K562 (cell line): ENCODE measurements around the gene TRMT1. TPM values are rescaled to one million over a fixed set of nuclear protein-coding genes. Genes with fewer than 3 reads are reported as not detected.

Experiments used
- ARNT ChIP-seq, 2 experiments: fragments of 450-650 bp; IDR thresholded peaks; 2 replicates each; pipeline ENCODE4 v1.6.1; 2016; ENCODE audit warnings: mild to moderate bottlenecking in 1 of 2
- ATF3 ChIP-seq, 2 experiments: fragments of 450-650 bp in 1 of 2; sonication (generic) in 1 of 2; formaldehyde crosslinking in 1 of 2; IDR thresholded peaks in 1 of 2; conservative IDR thresholded peaks in 1 of 2; 2 replicates each; pipeline versions ENCODE4 v1.6.1 to v1.8.1; 2016 to 2023; ENCODE audit warnings: mild to moderate bottlenecking in 2 of 2, moderate library complexity in 2 of 2, inconsistent platforms in 1 of 2, missing genetic modification reagents in 1 of 2
- CHD4 ChIP-seq: fragments of 200-600 bp; sonication (generic); IDR thresholded peaks from 3 replicates; pipeline ENCODE4 v1.6.1; 2012; ENCODE audit warnings: low read depth, mild to moderate bottlenecking, mixed read lengths, low read length, inconsistent platforms; ENCODE audit not compliant: insufficient read depth, insufficient replicate concordance, poor library complexity, severe bottlenecking
- CSDE1 ChIP-seq, 2 experiments: fragments of 450-650 bp; IDR thresholded peaks; 2 replicates each; pipeline ENCODE4 v1.6.1; 2016; ENCODE audit warnings: mild to moderate bottlenecking in 1 of 2
- CUX1 ChIP-seq: fragments of 200-800 bp; sonication (Bioruptor generic); IDR thresholded peaks from 2 replicates; pipeline ENCODE4 v1.6.1; 2016; ENCODE audit warnings: missing genetic modification characterization, missing compliant biosample characterization
- DNMT1 ChIP-seq: fragments of 450-650 bp; IDR thresholded peaks from 2 replicates; pipeline ENCODE4 v1.6.1; 2016; ENCODE audit warnings: antibody characterized with exemption, mild to moderate bottlenecking
- ELF1 ChIP-seq: fragments of 200-800 bp; sonication (Bioruptor generic); IDR thresholded peaks from 2 replicates; pipeline ENCODE4 v1.6.1; 2016; ENCODE audit warnings: missing genetic modification characterization, missing compliant biosample characterization
- ELF4 ChIP-seq: fragments of 450-650 bp; formaldehyde crosslinking; IDR thresholded peaks from 2 replicates; pipeline ENCODE4 v1.4.0; 2022; ENCODE audit warnings: missing genetic modification characterization
- KDM5B ChIP-seq: fragments of 200-600 bp; sonication (generic); IDR thresholded peaks from 2 replicates; pipeline ENCODE4 v1.6.1; 2012; ENCODE audit warnings: low read depth, mild to moderate bottlenecking, moderate library complexity, low read length, control low read depth, inconsistent platforms; ENCODE audit not compliant: insufficient replicate concordance
- MBD2 ChIP-seq: sonication (generic); IDR thresholded peaks from 2 replicates; pipeline ENCODE4 v1.6.1; 2016; ENCODE audit warnings: low read depth, borderline replicate concordance
- NBN ChIP-seq: fragments of 450-650 bp; IDR thresholded peaks from 2 replicates; pipeline ENCODE4 v1.6.1; 2016; ENCODE audit warnings: low read depth, mild to moderate bottlenecking
- PHF8 ChIP-seq: fragments of 200-600 bp; sonication (generic); IDR thresholded peaks from 2 replicates; pipeline ENCODE4 v1.6.1; 2012; ENCODE audit warnings: mixed run types, mild to moderate bottlenecking, inconsistent platforms, low read length, moderate library complexity, borderline replicate concordance
- POLR2H ChIP-seq: IDR thresholded peaks from 2 replicates; pipeline ENCODE4 v1.6.1; 2016; ENCODE audit warnings: missing genetic modification characterization, low read depth, mild to moderate bottlenecking, control low read depth, missing compliant biosample characterization, moderate library complexity
- SLC30A9 ChIP-seq: fragments of 250-450 bp; sonication (Bioruptor Pico); IDR thresholded peaks from 2 replicates; pipeline ENCODE4 v1.8.0; 2022; ENCODE audit warnings: mild to moderate bottlenecking, moderate library complexity
- SRSF9 ChIP-seq: fragments of 200-400 bp; formaldehyde crosslinking; IDR thresholded peaks from 2 replicates; pipeline ENCODE4 v1.6.1; 2017; ENCODE audit warnings: low read depth, low read length, borderline replicate concordance
- TOE1 ChIP-seq, 2 experiments: fragments of 450-650 bp in 1 of 2; sonication (generic) in 1 of 2; formaldehyde crosslinking in 1 of 2; IDR thresholded peaks; 2 replicates each; pipeline versions ENCODE4 v1.7.1 to v1.8.0; 2016 to 2022; ENCODE audit warnings: borderline replicate concordance in 2 of 2, mild to moderate bottlenecking in 2 of 2, antibody characterized with exemption in 1 of 2, inconsistent platforms in 1 of 2, low read depth in 1 of 2, missing genetic modification reagents in 1 of 2, moderate library complexity in 1 of 2
- ZBTB17 ChIP-seq: fragments of 450-650 bp; formaldehyde crosslinking; IDR thresholded peaks from 2 replicates; pipeline ENCODE4 v1.4.0; 2020; ENCODE audit warnings: mild to moderate bottlenecking
- ZNF124 ChIP-seq: sonication (generic); formaldehyde crosslinking; IDR thresholded peaks from 2 replicates; pipeline ENCODE4 v1.8.1; 2022; ENCODE audit warnings: missing genetic modification reagents
- ZNF146 ChIP-seq: IDR thresholded peaks from one replicate; pipeline ENCODE4 v1.6.1; 2018; ENCODE audit warnings: missing compliant biosample characterization; ENCODE audit not compliant: unreplicated experiment
- ZNF239 ChIP-seq: fragments of 250-450 bp; sonication (Bioruptor Pico); IDR thresholded peaks from 2 replicates; pipeline ENCODE4 v1.4.0; 2020; ENCODE audit warnings: mild to moderate bottlenecking
- ZNF263 ChIP-seq: sonication (generic); formaldehyde crosslinking; IDR thresholded peaks from 2 replicates; pipeline ENCODE4 v1.8.0; 2022; ENCODE audit warnings: mild to moderate bottlenecking, missing genetic modification reagents, borderline replicate concordance
- ZNF274 ChIP-seq: IDR thresholded peaks from 2 replicates; pipeline ENCODE4 v1.6.1; 2011; ENCODE audit warnings: low read depth, mild to moderate bottlenecking, low read length, moderate library complexity, borderline replicate concordance
- ZNF316 ChIP-seq: fragments of 450-650 bp; IDR thresholded peaks from 2 replicates; pipeline ENCODE4 v1.6.1; 2016
- ZNF79 ChIP-seq: fragments of 250-450 bp; sonication (Bioruptor Pico); IDR thresholded peaks from 2 replicates; pipeline ENCODE4 v1.4.0; 2020; ENCODE audit warnings: low read depth, mild to moderate bottlenecking, moderate library complexity
- polyA plus RNA-seq, 8 experiments: library from polyadenylated mRNA; depleted of rRNA in 4 of 8; stranded (reverse) in 5 of 8; unstranded in 3 of 8; fragments of >200 nt; fragmentation: Nextera tagmentation in 2 of 8; fragmentation: Illumina TruSeq in 1 of 8; extraction: Ambion mirVana in 2 of 8; extraction: Trizol in 1 of 8; gene quantifications; 2 replicates each; pipeline versions ENCODE4 v1.2.1 to v1.2.3, GENCODE V29; 2011 to 2014; ENCODE audit warnings: inconsistent platforms in 1 of 8, missing spikeins in 1 of 8
- total RNA-seq, 7 experiments: library from RNA; depleted of rRNA in 6 of 7; stranded (reverse); fragments of >200 nt in 6 of 7; fragmentation: Illumina TruSeq in 2 of 7; extraction: Trizol in 2 of 7; gene quantifications; 2 replicates each; pipeline versions ENCODE4 v1.2.1 to v1.2.3, GENCODE V29; 2011 to 2021; ENCODE audit warnings: low replicate concordance in 1 of 7

Gene TRMT1
- total and polyA plus RNA-seq, 9 of the 15 experiments (the other 6 are each of a cell fraction or from before 2014, with no cell fraction given) = 5.8 to 158 (median 54.3) TPM

- TF ChIP-seq CUX1 (no peak), ELF4 (0 out of 2 replicates have a peak, but pooled peaks have one; percentile 16), ZNF274 (no peak), ELF1 (tag) (no peak), ZNF79 (no peak), ZNF316 (no peak), SRSF9 (no peak), CHD4 (no peak), KDM5B (no peak), DNMT1 (no peak), ATF3 (IDR thresholded peaks at IDR 0.05) (no peak), ATF3 (CRISPR knock-in tag; conservative IDR thresholded peaks at IDR 0.05) (no peak), MBD2 (no peak), ZNF239 (CRISPR knock-in tag) (no peak), TOE1 (IDR thresholded peaks at IDR 0.05; ENCODE audit: borderline replicate concordance) (0 out of 2 replicates have a peak, but pooled peaks have one; percentile 34), TOE1 (CRISPR knock-in tag; IDR thresholded peaks at IDR 0.05; ENCODE audit: borderline replicate concordance, low read depth) (no peak), NBN (0 out of 2 replicates have a peak, but pooled peaks have one; percentile 30), ZNF146 (CRISPR knock-in tag) (no peak), CSDE1 (IDR thresholded peaks at IDR 0.05) (no peak), ZNF263 (CRISPR knock-in tag) (no peak), ZBTB17 (no peak), POLR2H (tag) (no peak), ZNF124 (CRISPR knock-in tag) (no peak), ARNT (IDR thresholded peaks at IDR 0.05) (0 out of 4 replicates have a peak, but pooled peaks of 1 of the 2 experiments have one; percentile 21), SLC30A9 (CRISPR knock-in tag) (no peak), PHF8 (peak; percentile 21; the same call in 1 of the 2 replicates)
These were observed 37.0 kb downstream of the TRMT1 start (continued) for GRCh38 chr19:13079542-13079986.
